Liver (tissue), 9 donors: ENCODE measurements around the gene PTPRN2. TPM values are rescaled to one million over a fixed set of nuclear protein-coding genes. Genes with fewer than 3 reads are reported as not detected.

ENCODE experiments used
- DNase-seq: peaks from one replicate; pipeline ENCODE4 v3.0.0-alpha.2; 2017; ENCODE audit warnings: low spot score
- H3K27ac ChIP-seq, 2 donors: one replicate each; pipeline ENCODE4 v1.7.0; 2013; ENCODE audit warnings: inconsistent platforms in 2 of 2, low read length in 2 of 2, control low read depth in 1 of 2, low read depth in 1 of 2, mild to moderate bottlenecking in 1 of 2
- H3K27me3 ChIP-seq, 4 donors: one replicate each; pipeline versions ENCODE4 v1.6.1 to v1.7.0; 2013; ENCODE audit warnings: low read length in 3 of 4, inconsistent platforms in 1 of 4, mild to moderate bottlenecking in 1 of 4, moderate library complexity in 1 of 4; ENCODE audit not compliant: control insufficient read depth in 4 of 4, insufficient read depth in 4 of 4
- H3K36me3 ChIP-seq, 4 donors: one replicate each; pipeline versions ENCODE4 v1.6.1 to v1.7.0; 2013; ENCODE audit warnings: low read length in 3 of 4, mild to moderate bottlenecking in 3 of 4, low read depth in 1 of 4, moderate library complexity in 1 of 4; ENCODE audit not compliant: control insufficient read depth in 4 of 4, insufficient read depth in 3 of 4
- H3K4me1 ChIP-seq, 4 donors: one replicate each; pipeline versions ENCODE4 v1.6.1 to v1.7.0; 2013; ENCODE audit warnings: low read length in 3 of 4, mild to moderate bottlenecking in 3 of 4, moderate library complexity in 1 of 4; ENCODE audit not compliant: control insufficient read depth in 4 of 4, insufficient read depth in 4 of 4
- H3K4me3 ChIP-seq, 3 donors: one replicate each; pipeline versions ENCODE4 v1.6.1 to v1.7.0; 2013; ENCODE audit warnings: low read length in 3 of 3, control low read depth in 1 of 3, low read depth in 1 of 3, mild to moderate bottlenecking in 1 of 3
- H3K9ac ChIP-seq, 2 donors: one replicate each; pipeline ENCODE4 v1.7.0; 2013; ENCODE audit warnings: low read length in 2 of 2, mild to moderate bottlenecking in 2 of 2, moderate library complexity in 2 of 2, control low read depth in 1 of 2, low read depth in 1 of 2
- H3K9me3 ChIP-seq, 4 donors: one replicate each; pipeline versions ENCODE4 v1.6.1 to v1.7.0; 2013; ENCODE audit warnings: low read length in 3 of 4; ENCODE audit not compliant: control insufficient read depth in 4 of 4
- EGR1 ChIP-seq, 2 donors: IDR thresholded peaks; 2 replicates each; pipeline ENCODE4 v1.6.1; 2016 to 2018; ENCODE audit warnings: antibody characterized with exemption in 2 of 2, low read depth in 2 of 2
- GABPA ChIP-seq, 2 donors: IDR thresholded peaks in 1 of 2; conservative IDR thresholded peaks in 1 of 2; 2 replicates each; pipeline ENCODE4 v1.6.1; 2016; ENCODE audit warnings: antibody characterized with exemption in 2 of 2, mild to moderate bottlenecking in 1 of 2, moderate library complexity in 1 of 2
- HNF4A ChIP-seq, 2 donors: conservative IDR thresholded peaks; 2 replicates each; pipeline ENCODE4 v1.6.1; 2016; ENCODE audit warnings: antibody characterized with exemption in 2 of 2, mild to moderate bottlenecking in 2 of 2
- HNF4G ChIP-seq: IDR thresholded peaks from 2 replicates; pipeline ENCODE4 v1.6.1; 2016; ENCODE audit warnings: antibody characterized with exemption
- JUND ChIP-seq, 2 donors: IDR thresholded peaks; 2 replicates each; pipeline ENCODE4 v1.6.1; 2016; ENCODE audit warnings: antibody characterized with exemption in 2 of 2
- NR2F2 ChIP-seq: IDR thresholded peaks from 2 replicates; pipeline ENCODE4 v1.6.1; 2016; ENCODE audit warnings: antibody characterized with exemption
- RAD21 ChIP-seq, 2 donors: IDR thresholded peaks; 2 replicates each; pipeline ENCODE4 v1.6.1; 2016; ENCODE audit warnings: antibody characterized with exemption in 2 of 2, mild to moderate bottlenecking in 2 of 2
- REST ChIP-seq: IDR thresholded peaks from 2 replicates; pipeline ENCODE4 v1.6.1; 2016; ENCODE audit warnings: antibody characterized with exemption, mild to moderate bottlenecking
- YY1 ChIP-seq: IDR thresholded peaks from 2 replicates; pipeline ENCODE4 v1.6.1; 2016; ENCODE audit warnings: antibody characterized with exemption, mild to moderate bottlenecking
- WGBS: extraction: QIAGEN DNeasy Blood & Tissue Kit; methylation state at CpG from one replicate; pipeline ENCODE4 v1.1.7; 2013; 5-methylcytosine and 5-hydroxymethylcytosine counted together
- polyA plus RNA-seq, 2 donors: library from polyadenylated mRNA; stranded (reverse) in 1 of 2; unstranded in 1 of 2; fragments of 200-250 nt in 1 of 2; fragments of >200 nt in 1 of 2; fragmentation: Nextera tagmentation in 1 of 2; extraction: Ambion mirVana in 1 of 2; gene quantifications; one replicate each; pipeline versions ENCODE4 v1.2.1 to v1.2.3, GENCODE V29; 2013 to 2015
- total RNA-seq, 2 donors: library from RNA; depleted of rRNA; stranded (reverse); fragments of >200 nt; gene quantifications; one replicate each; pipeline ENCODE4 v1.2.3, GENCODE V29; 2014
- TF ChIP-seq, protein P1 (sequence below): fragments of 150-350 bp; IDR thresholded peaks from 2 replicates; pipeline ENCODE4 v1.5.1; 2017; ENCODE audit warnings: improper control_type of control experiment, low read depth, low read length; ENCODE audit not compliant: missing input control
- TF ChIP-seq, protein P2 (sequence below): IDR thresholded peaks from 2 replicates; pipeline ENCODE4 v1.6.1; 2016; ENCODE audit warnings: antibody characterized with exemption
- donor health status: healthy.
- donor health status: healthy.
- donor health status: healthy.
- donor health status: healthy.
- donor health status: healthy.

PTPRN2 gene
- total and polyA plus RNA-seq, 4 donors, result 0.75 to 1.9 (median 1.1) TPM

- no peak overlapping the region for H3K27ac ChIP-seq
- no peaks in the 10 kb centered on the region for H3K36me3 ChIP-seq
- no peak overlapping the region for H3K9ac ChIP-seq
- DNase-seq, result no peak
- H3K4me1 ChIP-seq, result peaks cover 0 to 8% (median 5%) of the 10 kb centered on the region in 4 donors
- no peaks in the 10 kb centered on the region for H3K9me3 ChIP-seq
- TF ChIP-seq NR2F2 (peak; percentile 94), EGR1 (IDR thresholded peaks at IDR 0.05; ENCODE audit: low read depth in 2 of 2) (no peak), HNF4A (conservative IDR thresholded peaks at IDR 0.05) (no peak), GABPA (IDR thresholded peaks at IDR 0.05 in 1 of 2, conservative IDR thresholded peaks at IDR 0.05 in 1 of 2) (no peak), RAD21 (IDR thresholded peaks at IDR 0.05) (peak; percentile 82 to 85)
- TF ChIP-seq, protein P1, sequence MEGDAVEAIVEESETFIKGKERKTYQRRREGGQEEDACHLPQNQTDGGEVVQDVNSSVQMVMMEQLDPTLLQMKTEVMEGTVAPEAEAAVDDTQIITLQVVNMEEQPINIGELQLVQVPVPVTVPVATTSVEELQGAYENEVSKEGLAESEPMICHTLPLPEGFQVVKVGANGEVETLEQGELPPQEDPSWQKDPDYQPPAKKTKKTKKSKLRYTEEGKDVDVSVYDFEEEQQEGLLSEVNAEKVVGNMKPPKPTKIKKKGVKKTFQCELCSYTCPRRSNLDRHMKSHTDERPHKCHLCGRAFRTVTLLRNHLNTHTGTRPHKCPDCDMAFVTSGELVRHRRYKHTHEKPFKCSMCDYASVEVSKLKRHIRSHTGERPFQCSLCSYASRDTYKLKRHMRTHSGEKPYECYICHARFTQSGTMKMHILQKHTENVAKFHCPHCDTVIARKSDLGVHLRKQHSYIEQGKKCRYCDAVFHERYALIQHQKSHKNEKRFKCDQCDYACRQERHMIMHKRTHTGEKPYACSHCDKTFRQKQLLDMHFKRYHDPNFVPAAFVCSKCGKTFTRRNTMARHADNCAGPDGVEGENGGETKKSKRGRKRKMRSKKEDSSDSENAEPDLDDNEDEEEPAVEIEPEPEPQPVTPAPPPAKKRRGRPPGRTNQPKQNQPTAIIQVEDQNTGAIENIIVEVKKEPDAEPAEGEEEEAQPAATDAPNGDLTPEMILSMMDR, result peak; percentile 59
- peaks cover 0 to 3% (median 0%) of the 10 kb centered on the region in 4 donors for H3K27me3 ChIP-seq
- H3K4me3 ChIP-seq, result no peak overlapping the region
- WGBS, result 26% methylated on average over 30 of the region's 30 CpGs
Observed at GRCh38 chr7:157875230-157876179, 712.1 kb downstream of the PTPRN2 start.

DNA sequence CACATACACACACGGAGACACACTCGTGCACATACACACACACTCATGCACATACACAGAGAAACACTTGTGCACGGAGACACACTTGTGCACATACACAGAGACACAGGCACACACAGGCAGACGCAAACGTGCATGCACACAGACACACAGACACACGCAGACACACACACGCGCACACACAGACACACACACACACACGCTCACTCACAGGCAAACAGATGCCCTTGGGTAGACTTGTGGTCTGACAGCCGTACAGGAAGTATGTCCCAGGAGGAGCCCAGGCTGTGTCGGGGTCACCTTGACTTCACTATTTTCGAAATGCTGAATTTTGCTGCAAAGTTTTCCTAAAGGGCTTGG lies 712.8 kb downstream of the PTPRN2 start:
- H3K9ac ChIP-seq, result no peak overlapping the region
- no peak overlapping the region for H3K4me3 ChIP-seq
- TF ChIP-seq JUND (IDR thresholded peaks at IDR 0.05) (no peak), RAD21 (IDR thresholded peaks at IDR 0.05) (no peak), HNF4A (conservative IDR thresholded peaks at IDR 0.05) (no peak), REST (no peak), NR2F2 (no peak), HNF4G (no peak), EGR1 (IDR thresholded peaks at IDR 0.05; ENCODE audit: low read depth in 2 of 2) (no peak), YY1 (no peak)
- TF ChIP-seq, protein P2, sequence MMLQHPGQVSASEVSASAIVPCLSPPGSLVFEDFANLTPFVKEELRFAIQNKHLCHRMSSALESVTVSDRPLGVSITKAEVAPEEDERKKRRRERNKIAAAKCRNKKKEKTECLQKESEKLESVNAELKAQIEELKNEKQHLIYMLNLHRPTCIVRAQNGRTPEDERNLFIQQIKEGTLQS, result no peak
- H3K4me1 ChIP-seq, result peaks cover 0 to 8% (median 5%) of the 10 kb centered on the region in 4 donors
- H3K36me3 ChIP-seq, result no peaks in the 10 kb centered on the region
- no peak overlapping the region for H3K27ac ChIP-seq
- no peaks in the 10 kb centered on the region for H3K9me3 ChIP-seq
- WGBS, result 62% methylated on average over 12 of the region's 12 CpGs
- DNase-seq, result no peak
- peaks cover 0 to 3% (median 0%) of the 10 kb centered on the region in 4 donors for H3K27me3 ChIP-seq
